T follicular helper cell (primary cell): Measurements from ENCODE around the gene DICER1.

ENCODE experiments used
- DNase-seq: peaks from one replicate; pipeline ENCODE4 v3.0.0-alpha.2; 2020; ENCODE audit warnings: low read depth

Gene DICER1

GRCh38 chr14:95125221-95125620, 32.1 kb downstream of the DICER1 start:
- no peak for DNase-seq

GRCh38 chr14:95123891-95124579, 33.3 kb downstream of the DICER1 start:
- no peak for DNase-seq

DNA sequence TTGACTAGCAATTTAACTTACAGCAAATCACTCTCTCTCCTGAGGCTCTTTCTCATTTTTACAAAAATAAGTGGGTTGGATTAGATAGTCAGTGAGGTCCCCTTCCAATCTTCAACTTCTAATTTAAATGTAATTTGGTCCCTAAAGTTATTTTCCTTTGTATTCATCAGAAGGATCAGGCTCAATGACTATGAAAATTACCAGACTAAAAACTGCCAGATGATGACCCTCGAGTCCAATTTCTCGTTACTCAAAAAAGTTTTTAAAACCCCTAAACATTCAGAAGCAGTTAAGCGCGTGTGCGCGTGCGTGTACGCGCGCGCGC, 34.7 kb downstream of the DICER1 start:
- no peak for DNase-seq

- no peak for DNase-seq
These were observed 35.3 kb downstream of the DICER1 start for GRCh38 chr14:95121911-95122620.

GRCh38 chr14:95119336-95119735, 38.0 kb downstream of the DICER1 start:
- DNase-seq = no peak

- DNase-seq = no peak
These were observed 39.2 kb downstream of the DICER1 start for GRCh38 chr14:95117937-95118721.

DNA sequence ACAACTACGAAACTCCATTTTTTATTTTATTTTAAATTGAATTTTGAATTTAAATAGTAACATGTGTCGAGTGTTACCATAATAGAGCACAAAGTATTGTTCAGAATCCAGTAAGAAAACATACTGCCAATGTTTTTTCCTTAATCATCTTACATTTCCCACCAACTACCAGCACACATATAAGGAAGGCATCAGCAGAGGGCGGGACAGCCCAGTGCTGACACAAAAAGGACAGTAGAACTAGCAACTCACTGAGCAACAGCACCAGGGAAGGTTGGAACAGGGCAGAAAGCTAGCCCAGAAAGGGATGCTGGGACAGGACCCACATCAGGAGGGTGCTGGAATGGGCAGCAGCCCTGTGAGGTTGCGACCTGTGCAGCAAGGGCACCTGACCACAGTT, 43.9 kb downstream of the DICER1 start:
- no peak for DNase-seq

DNA sequence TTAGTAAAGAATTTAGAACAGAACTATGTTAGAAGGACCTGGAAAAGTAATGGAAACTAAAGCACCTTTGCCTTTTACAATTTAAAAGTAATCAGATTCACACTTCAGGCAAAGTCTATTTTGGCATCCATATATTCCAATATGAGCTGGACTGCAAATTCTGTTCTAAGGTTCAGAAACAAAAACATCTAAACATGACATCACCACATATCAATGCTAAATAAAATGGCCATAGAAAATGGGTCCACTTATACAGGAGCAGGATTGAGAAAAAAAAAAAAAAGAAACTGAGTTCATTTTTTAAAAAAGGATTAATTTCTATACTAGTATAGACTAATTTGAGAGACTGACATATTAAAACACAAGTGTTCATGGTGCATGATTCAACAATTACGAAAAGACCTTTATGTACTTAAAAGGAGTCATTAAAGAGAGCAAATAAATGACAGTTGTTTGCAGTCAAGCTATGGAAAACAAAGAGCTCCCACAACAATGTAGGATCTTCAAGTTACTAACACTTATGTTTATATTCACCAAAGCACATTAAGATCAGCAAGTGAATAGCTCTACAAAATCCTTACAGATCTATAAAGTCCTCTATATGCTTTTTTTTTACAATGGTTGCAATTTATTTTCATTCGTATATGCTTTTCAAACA, 45.7 kb downstream of the DICER1 start:
- no peak for DNase-seq

DNA sequence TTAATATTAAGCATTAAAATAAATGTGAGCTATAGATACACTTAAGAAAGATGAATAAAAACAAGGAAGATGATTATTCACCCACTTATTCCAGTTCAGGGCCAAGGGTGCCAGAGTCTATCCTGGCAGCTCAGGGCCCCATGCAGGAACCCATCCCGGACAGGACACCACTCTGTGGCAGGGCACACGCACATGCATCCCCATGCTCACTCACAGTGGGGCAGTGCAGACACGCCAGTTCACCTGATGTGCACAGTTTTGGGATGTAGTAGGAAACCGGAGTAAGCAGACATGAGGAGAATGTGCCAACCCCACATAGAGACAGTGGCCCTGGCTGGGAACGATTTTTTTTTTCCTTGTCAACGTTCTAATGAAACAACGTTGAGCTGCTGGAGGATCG, 47.2 kb downstream of the DICER1 start:
- no peak for DNase-seq

- no peak for DNase-seq
These were observed 49.6 kb downstream of the DICER1 start for GRCh38 chr14:95107711-95108110.

DNA sequence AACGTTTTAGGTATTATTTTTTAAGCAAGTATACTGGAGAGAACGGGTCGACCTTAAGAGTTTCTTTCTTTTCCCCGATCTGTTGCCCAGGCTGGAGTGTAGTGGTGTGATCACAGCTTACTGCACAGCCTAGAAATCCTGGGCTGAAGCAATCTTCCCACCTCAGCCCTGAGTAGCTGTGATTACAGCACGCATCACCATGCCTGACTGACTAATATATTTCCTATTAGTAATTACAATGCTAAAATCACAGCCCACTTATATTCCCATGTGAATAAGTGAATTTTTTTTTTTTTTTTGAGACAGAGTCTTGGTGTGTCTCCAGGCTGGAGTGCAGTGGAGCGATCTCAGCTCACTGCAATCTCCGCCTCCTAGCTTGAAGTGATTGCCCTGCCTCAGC, 50.4 kb downstream of the DICER1 start:
- DNase-seq = no peak

GRCh38 chr14:95104911-95105310, 52.4 kb downstream of the DICER1 start:
- no peak for DNase-seq

GRCh38 chr14:95102680-95103044, 54.7 kb downstream of the DICER1 start:
- DNase-seq = no peak

DNA sequence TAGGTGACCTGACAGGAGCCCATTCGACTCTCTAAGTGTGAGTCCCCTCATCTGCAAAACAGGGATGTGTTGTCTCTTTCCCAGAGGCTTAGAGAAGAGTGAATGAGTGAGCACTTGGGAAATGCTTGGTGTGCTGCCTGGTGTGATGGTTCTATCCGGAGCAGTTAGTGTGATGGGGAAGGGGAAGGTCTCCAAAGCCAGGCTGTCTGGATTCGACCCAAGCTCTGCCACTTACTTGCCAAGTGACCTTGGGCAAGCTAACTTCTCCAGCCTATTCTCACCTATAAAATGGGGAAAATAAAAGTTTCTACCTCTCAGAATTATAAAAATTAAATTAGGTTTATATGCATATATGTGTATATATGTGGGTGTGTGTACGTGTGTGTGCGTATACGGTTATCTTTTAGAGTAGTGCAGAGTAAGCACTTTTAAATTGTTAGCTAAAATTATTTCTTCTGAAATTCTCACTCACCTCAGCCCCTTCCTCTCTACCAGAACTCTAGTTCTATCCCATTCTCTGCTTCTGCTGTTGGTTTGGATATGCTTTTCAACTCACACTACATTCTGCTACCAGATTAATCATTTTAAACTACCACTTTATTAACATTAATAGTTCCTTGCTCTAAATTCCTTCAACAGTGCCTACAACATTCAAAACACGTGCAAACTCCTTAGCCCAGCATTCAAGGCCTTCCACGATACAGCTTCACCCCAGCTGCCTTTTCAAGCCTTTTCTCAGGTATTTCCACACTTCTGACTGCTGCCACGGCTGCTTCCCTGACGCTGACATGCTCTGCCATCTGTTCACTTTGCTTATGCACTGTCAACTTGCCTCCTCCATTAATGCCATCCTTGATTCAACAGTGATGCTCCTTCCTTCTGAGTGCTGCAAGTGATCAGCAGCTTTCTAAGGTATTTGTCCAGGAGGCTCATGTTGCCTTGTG, 55.3 kb downstream of the DICER1 start:
- DNase-seq = no peak

DNA sequence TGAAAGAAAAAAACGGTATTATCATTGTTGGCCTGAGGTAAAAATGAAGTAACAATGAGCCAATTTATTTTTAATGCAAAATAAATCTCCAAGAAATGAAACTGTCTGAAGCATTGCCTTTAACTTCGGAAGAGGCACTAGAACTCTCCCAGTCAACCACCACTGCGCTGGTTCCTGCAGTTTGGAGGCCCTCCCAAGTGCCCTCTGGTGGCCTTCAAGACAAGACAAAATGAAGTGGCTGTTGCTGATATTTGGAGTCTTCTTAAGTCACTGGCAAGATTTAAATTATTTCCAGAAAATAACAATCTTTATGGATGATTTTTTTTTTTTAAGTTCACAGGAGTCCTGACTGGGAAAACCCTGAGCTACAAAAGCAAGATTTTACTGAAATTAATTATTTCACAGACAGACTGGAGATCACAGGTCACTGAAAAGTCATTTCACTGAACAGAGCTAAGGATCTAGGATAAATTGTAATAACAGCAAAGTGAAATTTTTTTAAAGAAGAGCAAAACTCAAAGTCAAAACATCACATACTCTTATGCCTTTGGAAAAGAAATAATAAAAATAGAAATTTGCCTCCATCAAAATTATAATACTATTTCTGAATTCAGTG, 58.2 kb downstream of the DICER1 start:
- no peak for DNase-seq

DNA sequence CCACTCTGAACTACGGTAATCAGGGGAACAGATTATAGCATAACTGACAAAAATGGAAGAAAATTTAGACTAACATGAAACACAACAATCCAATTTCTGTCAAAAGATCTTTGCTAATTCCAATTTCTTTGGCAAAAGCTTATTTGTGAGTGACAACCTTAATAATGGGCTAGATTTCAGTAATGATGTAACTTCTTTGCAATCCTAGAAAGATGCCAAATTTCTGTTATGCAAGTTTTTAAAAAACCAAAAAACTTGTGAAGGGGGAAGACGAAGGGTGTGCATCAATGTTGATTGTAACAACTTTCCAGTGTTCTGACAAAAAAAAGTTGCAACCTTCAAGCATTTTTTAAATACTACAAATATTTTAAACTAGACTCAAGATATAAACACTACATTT, 59.9 kb downstream of the DICER1 start:
- DNase-seq = no peak

DNA sequence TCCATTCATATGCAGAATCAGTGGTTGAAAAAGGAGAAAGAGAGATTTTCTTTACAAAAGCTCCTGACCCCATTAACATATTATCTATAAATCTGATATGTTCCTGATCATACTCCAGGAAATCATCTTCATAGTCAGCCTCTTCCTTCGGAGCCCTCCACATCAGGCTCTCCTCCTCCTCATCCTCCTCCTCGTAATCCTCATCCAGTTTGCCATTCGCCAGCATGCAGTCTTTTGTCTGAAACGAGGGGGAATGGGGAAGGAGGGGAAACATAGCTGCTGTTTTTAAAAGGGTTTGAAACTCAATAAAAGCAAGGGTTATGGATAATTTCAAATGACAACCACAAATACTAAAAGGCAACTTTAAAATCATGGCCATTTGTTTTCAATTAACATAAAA, 60.9 kb downstream of the DICER1 start:
- DNase-seq = no peak

GRCh38 chr14:95095996-95096395, 61.3 kb downstream of the DICER1 start:
- no peak for DNase-seq

DNA sequence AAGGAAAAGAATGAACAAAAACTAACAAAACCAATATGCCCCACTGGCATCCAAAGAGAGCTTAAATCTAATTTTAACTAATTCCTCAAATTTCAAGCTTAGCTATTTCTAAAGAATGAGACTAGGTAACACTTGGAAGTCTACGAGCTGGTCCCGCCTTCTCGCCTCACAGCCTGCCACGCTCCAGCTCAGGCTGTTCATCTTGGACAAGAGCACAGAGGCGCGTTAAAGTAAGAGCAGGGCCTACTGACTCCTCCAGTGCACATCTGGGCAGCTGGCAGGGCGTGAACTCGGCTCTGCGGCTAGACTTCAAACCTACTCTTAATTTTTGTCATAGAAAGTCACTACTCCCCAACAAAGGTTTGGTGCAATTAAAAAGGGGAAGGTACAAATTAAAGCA, 64.6 kb downstream of the DICER1 start:
- DNase-seq = no peak

DNA sequence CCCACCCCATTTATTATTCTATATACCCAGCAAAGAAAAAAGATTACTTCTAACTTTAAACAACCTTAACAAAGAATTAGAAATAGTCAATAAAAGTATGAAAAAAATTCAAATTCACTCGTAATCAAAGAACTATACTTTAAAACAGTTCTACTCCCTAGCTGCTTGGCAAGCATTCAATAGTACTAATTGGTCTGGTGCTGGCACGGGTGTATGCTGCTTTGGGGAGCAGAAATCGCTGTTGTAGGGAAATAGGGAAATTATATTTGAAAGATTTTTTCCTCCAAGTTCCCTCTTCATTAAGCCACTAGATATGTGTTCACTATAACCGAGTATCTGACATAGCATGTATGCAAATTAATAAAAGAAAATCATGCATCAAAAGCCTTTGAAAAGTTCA, 65.7 kb downstream of the DICER1 start:
- no peak for DNase-seq

DNA sequence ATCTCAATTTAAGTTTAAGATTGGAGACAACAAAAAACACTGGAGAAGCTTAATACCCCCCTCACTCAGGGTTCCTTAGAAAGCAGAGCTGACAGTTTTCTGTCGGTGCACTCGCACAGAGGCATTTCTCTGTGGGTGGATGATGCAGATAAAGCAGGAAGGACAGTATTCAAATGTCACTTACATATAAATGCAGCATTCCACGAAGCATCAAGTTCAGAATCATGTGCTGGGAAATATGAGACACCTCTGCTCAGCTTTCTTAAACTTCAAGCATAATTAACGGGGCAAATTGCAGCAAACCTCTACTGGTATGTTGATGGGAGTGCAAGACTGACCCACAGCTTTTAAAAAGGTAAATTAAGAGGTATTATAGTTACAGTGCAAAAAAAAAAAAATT, 68.7 kb downstream of the DICER1 start:
- no peak for DNase-seq
